Measurements from ENCODE around the gene SLC66A2.

DNA sequence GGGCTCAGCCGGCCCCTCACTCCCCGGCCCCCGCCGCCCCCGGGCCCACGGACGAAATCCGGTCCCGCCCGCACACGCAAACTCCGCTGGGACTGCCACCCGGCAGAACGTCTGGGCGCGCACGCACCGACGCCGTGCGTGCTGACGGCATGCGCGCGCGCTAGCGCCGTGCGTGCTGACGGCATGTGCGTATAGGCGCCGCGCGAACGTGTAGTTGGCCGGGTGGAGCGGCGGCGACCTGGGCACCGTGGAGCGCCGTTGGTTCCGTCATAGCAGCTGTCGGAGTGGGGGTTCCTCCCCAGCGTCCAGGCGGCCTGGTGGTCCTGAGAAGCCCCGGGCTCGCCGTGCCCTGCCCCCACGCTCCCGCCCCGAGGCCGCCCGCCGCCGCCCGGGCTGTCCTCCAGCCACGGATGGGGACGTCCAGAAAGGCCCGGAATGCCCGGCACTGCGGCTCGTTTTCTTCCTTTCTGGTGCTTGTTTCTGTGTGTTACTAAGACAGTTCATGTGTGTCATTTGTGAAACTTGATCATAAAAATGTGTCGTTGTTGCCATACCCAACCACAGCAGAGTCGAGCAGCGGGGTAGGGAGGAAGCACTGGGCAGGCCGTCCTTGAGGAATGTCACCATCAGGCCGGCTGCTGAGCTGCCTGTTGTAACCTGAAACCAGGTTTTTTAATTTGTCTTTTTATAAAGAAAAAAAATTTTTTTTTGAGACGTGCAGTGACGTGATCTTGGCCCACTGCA lies 37.2 kb upstream of the SLC66A2 start, which contains the start of gene TXNL4A:
- TF ChIP-seq POLR2A (IDR thresholded peaks at IDR 0.05): peak; percentile 80 to 90
- TF ChIP-seq, protein P1, sequence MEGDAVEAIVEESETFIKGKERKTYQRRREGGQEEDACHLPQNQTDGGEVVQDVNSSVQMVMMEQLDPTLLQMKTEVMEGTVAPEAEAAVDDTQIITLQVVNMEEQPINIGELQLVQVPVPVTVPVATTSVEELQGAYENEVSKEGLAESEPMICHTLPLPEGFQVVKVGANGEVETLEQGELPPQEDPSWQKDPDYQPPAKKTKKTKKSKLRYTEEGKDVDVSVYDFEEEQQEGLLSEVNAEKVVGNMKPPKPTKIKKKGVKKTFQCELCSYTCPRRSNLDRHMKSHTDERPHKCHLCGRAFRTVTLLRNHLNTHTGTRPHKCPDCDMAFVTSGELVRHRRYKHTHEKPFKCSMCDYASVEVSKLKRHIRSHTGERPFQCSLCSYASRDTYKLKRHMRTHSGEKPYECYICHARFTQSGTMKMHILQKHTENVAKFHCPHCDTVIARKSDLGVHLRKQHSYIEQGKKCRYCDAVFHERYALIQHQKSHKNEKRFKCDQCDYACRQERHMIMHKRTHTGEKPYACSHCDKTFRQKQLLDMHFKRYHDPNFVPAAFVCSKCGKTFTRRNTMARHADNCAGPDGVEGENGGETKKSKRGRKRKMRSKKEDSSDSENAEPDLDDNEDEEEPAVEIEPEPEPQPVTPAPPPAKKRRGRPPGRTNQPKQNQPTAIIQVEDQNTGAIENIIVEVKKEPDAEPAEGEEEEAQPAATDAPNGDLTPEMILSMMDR (IDR thresholded peaks at IDR 0.05): no peak

Data from adrenal gland (tissue), 5 donors.